H9 (cell line): ENCODE results near the gene ALDH1A2. TPM values are rescaled to one million over a fixed set of nuclear protein-coding genes. Genes with fewer than 3 reads are reported as not detected.

Source experiments
- DNase-seq: peaks from one replicate; pipeline ENCODE4 v3.0.0-alpha.2; 2017
- H2AFZ ChIP-seq: one replicate; pipeline ENCODE4 v1.6.1; 2013; ENCODE audit warnings: mild to moderate bottlenecking, low read length, control low read depth, moderate library complexity
- H2AK5ac ChIP-seq: 2 replicates; pipeline ENCODE4 v1.6.1; 2013; ENCODE audit warnings: low read length, control low read depth, mixed read lengths; ENCODE audit not compliant: insufficient read length
- H2BK120ac ChIP-seq: one replicate; pipeline ENCODE4 v1.6.1; 2013; ENCODE audit warnings: low read depth, mild to moderate bottlenecking, low read length, control low read depth, inconsistent platforms; ENCODE audit not compliant: poor library complexity, severe bottlenecking
- H2BK12ac ChIP-seq: 2 replicates; pipeline ENCODE4 v1.6.1; 2013; ENCODE audit warnings: low read length, control low read depth, mixed read lengths, low read depth; ENCODE audit not compliant: insufficient read length
- H2BK15ac ChIP-seq: 2 replicates; pipeline ENCODE4 v1.6.1; 2013; ENCODE audit warnings: low read depth, low read length, control low read depth
- H2BK20ac ChIP-seq: one replicate; pipeline ENCODE4 v1.6.1; 2013; ENCODE audit warnings: low read depth, mild to moderate bottlenecking, low read length, control low read depth, inconsistent platforms; ENCODE audit not compliant: poor library complexity, severe bottlenecking
- H2BK5ac ChIP-seq: 2 replicates; pipeline ENCODE4 v1.6.1; 2013; ENCODE audit warnings: low read length, control low read depth, mixed read lengths; ENCODE audit not compliant: insufficient read length
- H3K14ac ChIP-seq: 2 replicates; pipeline ENCODE4 v1.6.1; 2013; ENCODE audit warnings: low read length, control low read depth; ENCODE audit not compliant: insufficient read depth
- H3K18ac ChIP-seq: 2 replicates; pipeline ENCODE4 v1.6.1; 2013; ENCODE audit warnings: low read depth, mild to moderate bottlenecking, mixed read lengths, low read length, control low read depth; ENCODE audit not compliant: insufficient read length
- H3K23ac ChIP-seq: 2 replicates; pipeline ENCODE4 v1.6.1; 2013; ENCODE audit warnings: low read length, control low read depth, mixed read lengths, low read depth; ENCODE audit not compliant: insufficient read length
- H3K23me2 ChIP-seq: 2 replicates; pipeline ENCODE4 v1.6.1; 2013; ENCODE audit warnings: low read depth, mild to moderate bottlenecking, mixed read lengths, low read length, control low read depth; ENCODE audit not compliant: insufficient read length, poor library complexity, severe bottlenecking
- H3K27ac ChIP-seq: 2 replicates; pipeline ENCODE4 v1.5.1; 2013; ENCODE audit warnings: low read length, control low read depth, mixed read lengths, low read depth; ENCODE audit not compliant: insufficient read length
- H3K27me3 ChIP-seq: 2 replicates; pipeline ENCODE4 v1.6.1; 2013; ENCODE audit warnings: low read length, control low read depth, inconsistent platforms; ENCODE audit not compliant: insufficient read depth
- H3K4ac ChIP-seq: 2 replicates; pipeline ENCODE4 v1.6.1; 2013; ENCODE audit warnings: low read depth, mild to moderate bottlenecking, control low read depth, inconsistent platforms, low read length, moderate library complexity
- H3K4me1 ChIP-seq: 2 replicates; pipeline ENCODE4 v1.6.1; 2013; ENCODE audit warnings: low read length, control low read depth, inconsistent platforms; ENCODE audit not compliant: insufficient read depth
- H3K4me2 ChIP-seq: 2 replicates; pipeline ENCODE4 v1.6.1; 2013; ENCODE audit warnings: low read length, control low read depth, mixed read lengths; ENCODE audit not compliant: insufficient read length, insufficient read depth
- H3K56ac ChIP-seq: 2 replicates; pipeline ENCODE4 v1.6.1; 2013; ENCODE audit warnings: low read depth, mild to moderate bottlenecking, mixed read lengths, low read length, control low read depth; ENCODE audit not compliant: insufficient read length
- H3K79me1 ChIP-seq: 2 replicates; pipeline ENCODE4 v1.6.1; 2013; ENCODE audit warnings: low read depth, mild to moderate bottlenecking, moderate library complexity, low read length, control low read depth, inconsistent platforms; ENCODE audit not compliant: insufficient read depth, poor library complexity, severe bottlenecking
- H3K79me2 ChIP-seq: 2 replicates; pipeline ENCODE4 v1.6.1; 2013; ENCODE audit warnings: low read length, control low read depth, inconsistent platforms; ENCODE audit not compliant: insufficient read depth
- H3K9ac ChIP-seq: 2 replicates; pipeline ENCODE4 v1.6.1; 2013; ENCODE audit warnings: low read length, control low read depth, mixed read lengths; ENCODE audit not compliant: insufficient read length; ENCODE audit errors: extremely low read depth
- H3K9me3 ChIP-seq: one replicate; pipeline ENCODE4 v1.6.1; 2013; ENCODE audit warnings: low read depth, low read length, inconsistent platforms; ENCODE audit not compliant: control insufficient read depth
- H3T11ph ChIP-seq: one replicate; pipeline ENCODE4 v1.6.1; 2013; ENCODE audit warnings: mild to moderate bottlenecking, low read length, control low read depth, inconsistent platforms
- H4K20me1 ChIP-seq: one replicate; pipeline ENCODE4 v1.6.1; 2013; ENCODE audit not compliant: control insufficient read depth, insufficient read length, insufficient read depth
- H4K5ac ChIP-seq: 2 replicates; pipeline ENCODE4 v1.6.1; 2013; ENCODE audit warnings: low read depth, mild to moderate bottlenecking, mixed read lengths, low read length, control low read depth; ENCODE audit not compliant: insufficient read length
- H4K8ac ChIP-seq: replicated peaks from 2 replicates; pipeline ENCODE4 v1.6.1; 2013; ENCODE audit warnings: low read length, control low read depth, mixed read lengths, low read depth; ENCODE audit not compliant: insufficient read length
- H4K91ac ChIP-seq: 2 replicates; pipeline ENCODE4 v1.6.1; 2013; ENCODE audit warnings: low read depth, mild to moderate bottlenecking, moderate library complexity, mixed read lengths, low read length, control low read depth; ENCODE audit not compliant: insufficient read length
- H3K27ac Mint-ChIP-seq, 3 experiments: 2 replicates in 2 of 3; 3 replicates in 1 of 3; pipeline ENCODE4 v1.8.0; 2020 to 2021; ENCODE audit warnings: mixed read lengths in 3 of 3, mild to moderate bottlenecking in 1 of 3, moderate library complexity in 1 of 3
- H3K27me3 Mint-ChIP-seq: 2 replicates; pipeline ENCODE4 v1.8.0; 2021; ENCODE audit warnings: low read depth, mild to moderate bottlenecking, moderate library complexity, mixed read lengths
- H3K36me3 Mint-ChIP-seq, 3 experiments: 2 replicates in 2 of 3; 3 replicates in 1 of 3; pipeline ENCODE4 v1.8.0; 2020 to 2021; ENCODE audit warnings: low read depth in 3 of 3, mixed read lengths in 3 of 3; ENCODE audit not compliant: insufficient read depth in 1 of 3
- H3K4me1 Mint-ChIP-seq, 2 experiments: 2 replicates each; pipeline ENCODE4 v1.8.0; 2020; ENCODE audit warnings: mixed read lengths in 2 of 2
- H3K4me3 Mint-ChIP-seq, 2 experiments: 2 replicates in 1 of 2; 3 replicates in 1 of 2; pipeline ENCODE4 v1.8.0; 2020 to 2021; ENCODE audit warnings: mild to moderate bottlenecking in 2 of 2, mixed read lengths in 2 of 2, moderate library complexity in 1 of 2
- H3K9me3 Mint-ChIP-seq, 2 experiments: 2 replicates in 1 of 2; 3 replicates in 1 of 2; pipeline ENCODE4 v1.8.0; 2020; ENCODE audit warnings: mild to moderate bottlenecking in 2 of 2, mixed read lengths in 2 of 2, moderate library complexity in 1 of 2
- CTCF ChIP-seq: fragments of 200-600 bp; sonication (generic); conservative IDR thresholded peaks from 3 replicates; pipeline ENCODE4 v1.8.0; 2021; ENCODE audit warnings: antibody characterized with exemption, mild to moderate bottlenecking
- WGBS: extraction: QIAGEN DNeasy Blood & Tissue Kit; methylation state at CpG from one replicate; pipeline ENCODE4 v1.1.7; 2013; ENCODE audit warnings: missing lambda C conversion rate, low lambda C conversion rate, mixed read lengths; ENCODE audit not compliant: insufficient read length; ENCODE audit errors: extremely low coverage; 5-methylcytosine and 5-hydroxymethylcytosine counted together
- total RNA-seq: library from RNA; stranded (reverse); gene quantifications from 2 replicates; pipeline ENCODE4 v1.2.1, GENCODE V29; 2021

Gene ALDH1A2
- total RNA-seq, 1 experiment from 2014 or later = 0.72 TPM

- no peak overlapping the region for H3K4me2 ChIP-seq
- Mint-ChIP-seq H3K4me3 (no peak overlapping the region; a peak in 1 of 5 replicates), H3K27ac (no peak overlapping the region), H3K9me3 (peaks cover 3 to 7% of the 10 kb centered on the region in 2 experiments; a peak in 2 of 5 replicates), H3K36me3 (peaks cover 0 to 9% (median 0%) of the 10 kb centered on the region in 3 experiments; a peak in 2 of 7 replicates), H3K4me1 (no peaks in the 10 kb centered on the region; a peak in 1 of 4 replicates), H3K27me3 (peaks cover 6% of the 10 kb centered on the region; the same call in 1 of the 2 replicates)
- H3K79me2 ChIP-seq = no peaks in the 10 kb centered on the region
- no peak overlapping the region for H2BK20ac ChIP-seq
- H2BK15ac ChIP-seq = no peak overlapping the region
- no peak overlapping the region for H2BK12ac ChIP-seq
- H3K27ac ChIP-seq = no peak overlapping the region
- no peaks in the 10 kb centered on the region for H3K79me1 ChIP-seq
- no peak overlapping the region for H2BK120ac ChIP-seq
- no peak overlapping the region for H3K56ac ChIP-seq
- TF ChIP-seq CTCF = no peak
- H3K23ac ChIP-seq = no peak overlapping the region
- H4K8ac ChIP-seq = no peak overlapping the region
- H3K14ac ChIP-seq = no peak overlapping the region
- no peaks in the 10 kb centered on the region for H3K9me3 ChIP-seq
- H3K23me2 ChIP-seq = no peaks in the 10 kb centered on the region
- H3K4ac ChIP-seq = no peak overlapping the region
- no CpG with 5 or more reads among the region's 1 CpG for WGBS
- no peaks in the 10 kb centered on the region for H3K4me1 ChIP-seq
- no peak overlapping the region for H3K18ac ChIP-seq
- DNase-seq = no peak
- no peak overlapping the region for H4K5ac ChIP-seq
- no peak overlapping the region for H4K91ac ChIP-seq
- no peaks in the 10 kb centered on the region for H3K27me3 ChIP-seq
- no peak overlapping the region for H3K9ac ChIP-seq
- no peak overlapping the region for H2BK5ac ChIP-seq
- no peak overlapping the region for H3T11ph ChIP-seq
- H4K20me1 ChIP-seq = no peaks in the 10 kb centered on the region
- H2AK5ac ChIP-seq = no peak overlapping the region
- no peak overlapping the region for H2AFZ ChIP-seq
These were observed 154.3 kb downstream of the ALDH1A2 start for GRCh38 chr15:57911247-57911646.
